GM19455 (cell line): Measurements from ENCODE around the gene RAP1GAP2.

Experiments used
- ATAC-seq: cut with Tn5 transposase; IDR thresholded peaks from one replicate; pipeline ENCODE4 v1.9.1; 2021; ENCODE audit not compliant: unreplicated experiment

RAP1GAP2 gene

GRCh38 chr17:2852221-2852620 lies 56.0 kb downstream of the RAP1GAP2 start:
- no peak for ATAC-seq

GRCh38 chr17:2852729-2853282 lies 56.6 kb downstream of the RAP1GAP2 start:
- no peak for ATAC-seq

- ATAC-seq, result no peak
Observed at GRCh38 chr17:2853283-2854142, 57.3 kb downstream of the RAP1GAP2 start.

- ATAC-seq, result no peak
Observed at GRCh38 chr17:2854143-2855055, 58.2 kb downstream of the RAP1GAP2 start.

DNA sequence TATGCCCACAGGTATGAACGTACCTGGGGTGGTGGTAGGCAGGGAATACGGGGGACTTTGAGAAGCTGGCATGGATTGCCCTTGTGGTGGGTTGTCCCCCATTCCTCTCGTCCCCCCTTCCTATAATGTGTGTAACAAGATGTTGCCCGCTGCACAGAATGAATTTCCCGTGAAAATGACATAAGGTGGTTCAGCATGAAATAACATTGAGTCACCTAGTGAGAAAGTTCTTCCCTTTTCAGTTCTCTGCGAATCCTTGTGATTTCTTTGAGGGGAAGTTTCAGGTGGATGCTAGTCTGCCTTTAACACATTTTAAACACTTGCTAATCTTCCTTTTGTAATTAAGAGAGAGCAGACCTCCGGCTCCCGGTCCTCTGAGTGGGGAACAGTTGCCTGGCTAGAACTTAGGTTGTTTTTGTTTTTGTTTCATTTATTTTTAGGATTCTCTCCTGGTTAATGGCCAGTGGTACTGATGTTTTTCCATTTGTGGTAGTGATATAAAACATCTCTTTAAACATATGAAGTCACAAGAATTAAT lies 58.9 kb downstream of the RAP1GAP2 start:
- no peak for ATAC-seq

DNA sequence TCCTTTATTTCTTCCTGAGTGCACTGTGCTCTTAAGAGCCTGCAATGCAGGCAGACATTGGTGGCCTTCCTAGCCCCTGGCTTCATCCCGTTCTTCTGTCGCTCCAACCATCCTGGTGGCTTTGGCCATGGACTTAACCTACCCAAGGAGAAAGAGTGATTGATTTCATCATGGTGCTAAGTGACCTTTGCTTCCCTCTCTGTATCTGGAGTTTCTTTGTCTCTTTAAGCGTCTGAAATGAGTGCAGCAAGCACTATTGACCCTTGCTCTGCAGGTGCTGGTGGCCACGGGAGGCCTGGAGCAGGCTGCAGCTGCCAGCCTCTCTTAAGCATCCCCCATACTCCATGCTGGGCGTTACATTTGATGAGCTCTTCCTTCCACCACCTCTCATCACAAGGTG lies 60.5 kb downstream of the RAP1GAP2 start:
- no peak for ATAC-seq

DNA sequence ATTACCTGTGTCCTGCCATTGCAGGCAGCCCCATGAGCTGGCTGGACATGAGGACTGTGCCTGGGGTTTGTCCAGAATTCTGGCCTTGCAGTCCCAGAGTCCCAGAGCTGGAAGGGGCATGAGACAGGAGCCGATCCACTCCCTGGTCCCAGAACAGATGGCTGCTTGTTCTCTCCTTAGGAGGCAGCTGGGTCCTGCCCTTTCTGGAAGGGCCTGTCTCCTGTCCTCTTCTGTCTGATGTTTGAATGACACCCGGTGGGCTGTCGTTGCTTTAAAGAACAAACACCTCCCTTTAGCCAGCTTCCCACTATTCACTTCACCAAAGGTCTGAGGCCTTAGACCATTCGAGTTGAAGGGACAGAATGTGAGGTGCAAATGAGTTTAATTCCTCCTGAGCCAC lies 63.8 kb downstream of the RAP1GAP2 start:
- no peak for ATAC-seq

DNA sequence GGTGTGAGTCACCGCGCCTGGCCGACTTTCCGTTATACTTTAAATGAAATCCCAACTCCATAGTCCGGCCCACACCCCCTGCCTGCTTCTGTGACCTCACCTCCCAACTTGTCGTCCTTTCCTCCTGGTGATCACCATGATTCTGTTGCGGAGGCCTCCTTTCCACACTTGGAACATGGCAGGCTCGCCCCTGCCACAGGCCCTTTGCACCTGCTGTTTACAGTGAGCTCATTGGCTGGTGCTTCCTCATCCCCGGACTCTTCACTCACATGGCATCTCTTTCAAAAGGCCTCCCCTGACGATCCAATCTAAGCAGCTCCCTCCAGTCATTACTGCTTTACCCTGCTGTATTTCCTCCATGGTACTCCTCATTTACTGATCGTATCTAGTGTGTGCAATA lies 64.6 kb downstream of the RAP1GAP2 start:
- no peak for ATAC-seq

DNA sequence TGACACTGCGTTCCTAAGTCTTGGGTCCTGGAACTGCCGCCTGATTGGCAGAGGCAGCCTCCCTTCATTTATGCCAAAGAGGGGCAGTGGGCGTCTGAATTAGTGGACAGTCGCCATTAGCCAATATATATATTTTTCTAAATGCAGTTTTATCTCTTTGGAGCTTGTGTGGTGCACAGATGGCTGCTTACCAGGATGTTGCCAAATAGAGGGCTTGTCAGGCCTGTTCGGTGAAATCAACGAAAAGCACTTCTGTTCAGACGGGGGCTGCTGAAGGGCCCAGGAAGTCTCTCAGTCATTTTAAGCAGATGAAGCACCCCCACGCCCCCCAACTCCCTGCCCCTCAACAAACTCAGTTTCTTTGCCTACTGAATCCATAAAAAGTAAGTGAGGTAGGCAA lies 66.0 kb downstream of the RAP1GAP2 start:
- no peak for ATAC-seq

DNA sequence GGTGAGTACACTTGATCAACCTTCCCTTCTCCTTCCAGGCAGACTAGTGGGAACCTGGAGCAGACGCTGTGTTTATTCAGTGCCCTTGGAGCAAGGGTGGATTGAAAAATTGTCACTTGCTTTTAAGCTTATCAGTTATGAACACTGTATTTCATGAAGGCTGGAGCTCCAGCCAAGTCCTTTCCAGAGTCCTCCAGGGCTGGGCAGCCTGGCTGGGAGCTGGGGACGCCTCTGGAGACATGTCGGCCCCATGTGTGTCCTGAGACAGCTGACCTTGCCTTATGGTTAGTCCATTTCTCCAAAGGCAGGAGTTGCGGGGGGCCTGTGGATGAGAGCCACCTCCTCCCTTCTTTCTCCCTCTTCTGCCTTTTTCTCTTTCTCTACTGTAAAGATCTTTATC lies 67.0 kb downstream of the RAP1GAP2 start:
- no peak for ATAC-seq

GRCh38 chr17:2865228-2865627 lies 69.0 kb downstream of the RAP1GAP2 start:
- no peak for ATAC-seq

- ATAC-seq, result no peak
Observed at GRCh38 chr17:2867441-2868424, 71.5 kb downstream of the RAP1GAP2 start.

- ATAC-seq, result no peak
Observed at GRCh38 chr17:2869604-2870003, 73.4 kb downstream of the RAP1GAP2 start.

DNA sequence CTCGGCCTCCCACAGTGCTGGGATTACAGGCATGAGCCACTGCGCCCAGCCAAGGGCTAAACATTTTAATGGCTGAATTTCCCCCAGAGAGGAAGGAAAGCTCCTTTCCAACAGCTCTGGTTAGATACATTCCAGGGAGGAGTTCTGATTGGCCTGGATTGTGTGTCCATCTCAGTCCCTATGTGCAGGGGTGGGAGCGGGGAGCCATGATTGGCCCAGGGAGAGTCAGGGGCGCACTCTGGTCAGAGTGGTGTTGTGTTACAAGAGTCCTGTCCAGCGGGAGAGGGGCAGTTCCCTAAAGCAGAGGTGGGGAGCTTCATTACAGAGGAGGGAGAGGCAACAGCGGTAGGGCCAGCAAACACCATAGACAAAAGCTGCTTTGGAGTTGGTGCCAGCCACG lies 75.0 kb downstream of the RAP1GAP2 start:
- no peak for ATAC-seq

GRCh38 chr17:2871720-2872119 lies 75.5 kb downstream of the RAP1GAP2 start:
- ATAC-seq, result no peak

- no peak for ATAC-seq
Observed at GRCh38 chr17:2872282-2872681, 76.0 kb downstream of the RAP1GAP2 start.

DNA sequence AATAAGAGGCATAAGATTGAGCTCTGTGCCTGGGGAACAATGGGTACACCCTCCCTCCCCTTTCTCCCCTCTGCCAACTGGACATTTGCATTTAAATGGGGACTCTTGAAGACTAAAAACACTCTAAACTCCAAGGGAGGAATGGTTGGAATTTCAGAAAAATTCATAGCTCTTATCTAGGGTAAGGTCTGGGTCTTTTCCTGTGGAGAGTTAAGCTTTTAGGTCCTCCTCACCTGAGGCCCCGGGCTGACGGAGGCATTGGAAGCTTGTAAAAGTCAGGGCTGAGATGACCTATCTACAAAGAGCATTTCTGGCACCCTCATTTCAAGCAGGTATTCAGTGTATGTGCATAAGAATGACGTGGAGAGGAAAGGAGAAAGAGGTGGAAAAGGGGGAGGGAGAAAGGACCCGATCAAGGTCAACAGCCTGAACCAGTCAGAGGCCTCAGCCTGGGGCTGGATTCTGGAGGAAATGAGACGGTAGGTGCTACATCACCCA lies 78.0 kb downstream of the RAP1GAP2 start:
- no peak for ATAC-seq

- no peak for ATAC-seq
Observed at GRCh38 chr17:2875608-2876007, 79.4 kb downstream of the RAP1GAP2 start.

GRCh38 chr17:2876467-2876866 lies 80.2 kb downstream of the RAP1GAP2 start:
- ATAC-seq, result no peak

GRCh38 chr17:2878751-2879254 lies 82.6 kb downstream of the RAP1GAP2 start:
- no peak for ATAC-seq
